ENCODE measurements around the gene SERPINB7.

GRCh38 chr18:63765837-63766236, 9.4 kb upstream of the SERPINB7 start:
- no peak for TF ChIP-seq CTCF (IDR thresholded peaks at IDR 0.05)
- no peak for TF ChIP-seq CREM (CRISPR knock-in tag; IDR thresholded peaks at IDR 0.05)
- TF ChIP-seq, protein P1, sequence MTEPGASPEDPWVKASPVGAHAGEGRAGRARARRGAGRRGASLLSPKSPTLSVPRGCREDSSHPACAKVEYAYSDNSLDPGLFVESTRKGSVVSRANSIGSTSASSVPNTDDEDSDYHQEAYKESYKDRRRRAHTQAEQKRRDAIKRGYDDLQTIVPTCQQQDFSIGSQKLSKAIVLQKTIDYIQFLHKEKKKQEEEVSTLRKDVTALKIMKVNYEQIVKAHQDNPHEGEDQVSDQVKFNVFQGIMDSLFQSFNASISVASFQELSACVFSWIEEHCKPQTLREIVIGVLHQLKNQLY (CRISPR knock-in tag; IDR thresholded peaks at IDR 0.05), result no peak
- no peak for TF ChIP-seq SP1 (CRISPR knock-in tag; conservative IDR thresholded peaks at IDR 0.05)
- TF ChIP-seq RORB (CRISPR knock-in tag; IDR thresholded peaks at IDR 0.05), result no peak

Data from WTC11 (cell line).